ENCODE measurements around the gene FBXL16.
"Not testable (repeated sequence)": the region's sequence is repeated elsewhere in the genome, so short reads cannot be mapped to it uniquely, and the experiment has no call there.

FBXL16 gene, protein sequence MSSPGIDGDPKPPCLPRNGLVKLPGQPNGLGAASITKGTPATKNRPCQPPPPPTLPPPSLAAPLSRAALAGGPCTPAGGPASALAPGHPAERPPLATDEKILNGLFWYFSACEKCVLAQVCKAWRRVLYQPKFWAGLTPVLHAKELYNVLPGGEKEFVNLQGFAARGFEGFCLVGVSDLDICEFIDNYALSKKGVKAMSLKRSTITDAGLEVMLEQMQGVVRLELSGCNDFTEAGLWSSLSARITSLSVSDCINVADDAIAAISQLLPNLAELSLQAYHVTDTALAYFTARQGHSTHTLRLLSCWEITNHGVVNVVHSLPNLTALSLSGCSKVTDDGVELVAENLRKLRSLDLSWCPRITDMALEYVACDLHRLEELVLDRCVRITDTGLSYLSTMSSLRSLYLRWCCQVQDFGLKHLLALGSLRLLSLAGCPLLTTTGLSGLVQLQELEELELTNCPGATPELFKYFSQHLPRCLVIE

GRCh38 chr16:705431-706188 lies at the start of gene FBXL16:
TSS of gene FBXL16 (minus strand) at chr16:705801. CDS start at chr16:697405, 8,396 bp downstream.
- H3K4me3 ChIP-seq (ENCODE audit: low read depth, low read length), result no peak within 1 kb of the TSS
- TF ChIP-seq, protein P1, sequence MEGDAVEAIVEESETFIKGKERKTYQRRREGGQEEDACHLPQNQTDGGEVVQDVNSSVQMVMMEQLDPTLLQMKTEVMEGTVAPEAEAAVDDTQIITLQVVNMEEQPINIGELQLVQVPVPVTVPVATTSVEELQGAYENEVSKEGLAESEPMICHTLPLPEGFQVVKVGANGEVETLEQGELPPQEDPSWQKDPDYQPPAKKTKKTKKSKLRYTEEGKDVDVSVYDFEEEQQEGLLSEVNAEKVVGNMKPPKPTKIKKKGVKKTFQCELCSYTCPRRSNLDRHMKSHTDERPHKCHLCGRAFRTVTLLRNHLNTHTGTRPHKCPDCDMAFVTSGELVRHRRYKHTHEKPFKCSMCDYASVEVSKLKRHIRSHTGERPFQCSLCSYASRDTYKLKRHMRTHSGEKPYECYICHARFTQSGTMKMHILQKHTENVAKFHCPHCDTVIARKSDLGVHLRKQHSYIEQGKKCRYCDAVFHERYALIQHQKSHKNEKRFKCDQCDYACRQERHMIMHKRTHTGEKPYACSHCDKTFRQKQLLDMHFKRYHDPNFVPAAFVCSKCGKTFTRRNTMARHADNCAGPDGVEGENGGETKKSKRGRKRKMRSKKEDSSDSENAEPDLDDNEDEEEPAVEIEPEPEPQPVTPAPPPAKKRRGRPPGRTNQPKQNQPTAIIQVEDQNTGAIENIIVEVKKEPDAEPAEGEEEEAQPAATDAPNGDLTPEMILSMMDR (IDR thresholded peaks at IDR 0.05; ENCODE audit: low read depth, low read length, missing control alignments), result no peak
- DNase-seq (ENCODE audit: low read depth), result no peak
- in situ Hi-C loops (cut with HindIII; ENCODE audit: low sequenced_read_pairs), result no loop called here

DNA sequence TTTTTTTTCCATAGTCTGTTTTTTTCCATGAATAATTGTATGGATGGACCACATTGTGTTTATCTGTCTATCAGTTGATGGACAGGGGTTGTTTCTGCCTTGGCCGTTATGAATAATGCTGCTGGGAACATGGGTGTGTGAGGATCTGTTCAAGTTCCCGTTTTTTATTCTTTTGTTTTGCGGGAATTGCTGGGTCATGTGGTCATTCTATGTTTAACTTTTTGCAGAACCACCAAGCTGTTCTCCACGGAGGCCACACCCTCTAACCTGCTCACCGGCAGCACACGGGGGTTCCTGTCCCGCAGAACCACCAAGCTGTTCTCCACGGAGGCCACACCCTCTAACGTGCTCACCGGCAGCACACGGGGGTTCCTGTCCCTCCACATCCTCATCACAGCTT lies 49.1 kb upstream of the FBXL16 start:
- in situ Hi-C loops (cut with HindIII; ENCODE audit: low sequenced_read_pairs), result no loop called here
- TF ChIP-seq, protein P1 (IDR thresholded peaks at IDR 0.05; ENCODE audit: low read depth, low read length, missing control alignments), result no peak
- DNase-seq (ENCODE audit: low read depth), result no peak

GRCh38 chr16:754121-754607 lies 48.6 kb upstream of the FBXL16 start:
- H3K4me3 ChIP-seq (ENCODE audit: low read depth, low read length); DNase-seq (ENCODE audit: low read depth); in situ Hi-C loops (cut with HindIII; ENCODE audit: low sequenced_read_pairs): not testable (repeated sequence)

More for the DNA sequence above, 49.1 kb upstream of the FBXL16 start:
- H3K4me3 ChIP-seq (ENCODE audit: low read depth, low read length), result no peak overlapping the region

- TF ChIP-seq, protein P1 (IDR thresholded peaks at IDR 0.05; ENCODE audit: low read depth, low read length, missing control alignments), result no peak
- in situ Hi-C loops (cut with HindIII; ENCODE audit: low sequenced_read_pairs), result no loop called here
- DNase-seq (ENCODE audit: low read depth), result no peak
- H3K4me3 ChIP-seq (ENCODE audit: low read depth, low read length), result no peak overlapping the region
Measured at GRCh38 chr16:752007-752312, 46.4 kb upstream of the FBXL16 start.

GRCh38 chr16:751152-752006 lies 45.8 kb upstream of the FBXL16 start:
- in situ Hi-C loops (cut with HindIII; ENCODE audit: low sequenced_read_pairs), result no loop called here
- no peak overlapping the region for H3K4me3 ChIP-seq (ENCODE audit: low read depth, low read length)
- DNase-seq (ENCODE audit: low read depth), result no peak
- TF ChIP-seq, protein P1 (IDR thresholded peaks at IDR 0.05; ENCODE audit: low read depth, low read length, missing control alignments), result no peak

DNA sequence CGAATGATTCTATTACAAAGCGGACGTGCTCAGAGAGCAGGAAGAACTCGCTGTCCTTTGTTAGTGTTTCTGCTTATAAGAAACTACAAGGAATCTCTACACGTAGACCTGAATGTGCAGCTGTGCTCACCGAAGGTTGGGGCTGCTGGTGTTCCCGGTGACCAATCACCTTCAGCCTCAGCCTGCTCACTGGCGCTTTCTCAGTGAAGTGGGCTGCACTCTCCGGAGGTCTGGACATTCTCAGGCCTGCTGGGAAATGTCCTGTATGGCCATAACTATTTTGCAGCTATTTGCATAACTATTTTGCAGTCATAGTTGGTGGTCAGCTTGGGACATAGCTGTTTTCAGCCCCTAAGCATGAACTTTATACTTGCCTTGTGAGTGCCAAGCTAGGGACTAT lies 44.9 kb upstream of the FBXL16 start:
- no peak overlapping the region for H3K4me3 ChIP-seq (ENCODE audit: low read depth, low read length)
- TF ChIP-seq, protein P1 (IDR thresholded peaks at IDR 0.05; ENCODE audit: low read depth, low read length, missing control alignments), result no peak
- in situ Hi-C loops (cut with HindIII; ENCODE audit: low sequenced_read_pairs), result no loop called here
- no peak for DNase-seq (ENCODE audit: low read depth)

Measured in astrocyte of the cerebellum (primary cell).